SU-DHL-6 (cell line): ENCODE data around the gene TAS2R60.

Experiments
- H2AFZ ChIP-seq: fragments of 200-600 bp; sonication (generic); 2 replicates; pipeline ENCODE4 v1.6.1; 2014; ENCODE audit warnings: low read depth, mild to moderate bottlenecking, moderate library complexity, mixed read lengths, antibody characterized with exemption, low read length; ENCODE audit not compliant: severe bottlenecking
- H3F3A ChIP-seq: fragments of 200-600 bp; shearing (Covaris generic); 2 replicates; pipeline ENCODE4 v1.6.0; 2016; ENCODE audit warnings: antibody characterized with exemption, mild to moderate bottlenecking; ENCODE audit not compliant: insufficient read depth
- H3K27ac ChIP-seq: fragments of 200-600 bp; sonication (generic); 2 replicates; pipeline ENCODE4 v1.5.1; 2016; ENCODE audit warnings: low read depth, mild to moderate bottlenecking, low read length, moderate library complexity, mixed read lengths
- H3K27me3 ChIP-seq: fragments of 200-600 bp; sonication (generic), shearing (Covaris generic); 2 replicates; pipeline ENCODE4 v1.6.0; 2014; ENCODE audit warnings: mild to moderate bottlenecking, low read length
- H3K36me3 ChIP-seq: fragments of 200-600 bp; sonication (generic); 2 replicates; pipeline ENCODE4 v1.6.1; 2014; ENCODE audit warnings: mild to moderate bottlenecking, low read length, mixed read lengths
- H3K4me2 ChIP-seq: fragments of 300-600, 200-600 bp; shearing (Covaris generic), sonication (generic); 2 replicates; pipeline ENCODE4 v1.6.0; 2014; ENCODE audit warnings: low read length, low read depth, mild to moderate bottlenecking; ENCODE audit not compliant: poor library complexity, severe bottlenecking
- H3K4me3 ChIP-seq: fragments of 200-600 bp; sonication (generic); 2 replicates; pipeline ENCODE4 v1.5.1; 2014; ENCODE audit warnings: antibody characterized with exemption, low read length, mild to moderate bottlenecking, mixed read lengths; ENCODE audit not compliant: insufficient read depth, poor library complexity, severe bottlenecking
- H3K79me2 ChIP-seq: fragments of 200-600 bp; sonication (generic); 2 replicates; pipeline ENCODE4 v1.6.1; 2014; ENCODE audit warnings: mild to moderate bottlenecking, low read length, moderate library complexity; ENCODE audit not compliant: insufficient read depth
- H3K9ac ChIP-seq: fragments of 200-600 bp; sonication (generic); 2 replicates; pipeline ENCODE4 v1.7.0; 2014; ENCODE audit warnings: mild to moderate bottlenecking, low read length
- H3K9me2 ChIP-seq: fragments of 200-600 bp; sonication (generic); replicated peaks from 2 replicates; pipeline ENCODE4 v1.6.1; 2014; ENCODE audit warnings: low read length; ENCODE audit not compliant: insufficient read depth
- H3K9me3 ChIP-seq: fragments of 200-600 bp; sonication (generic); 2 replicates; pipeline ENCODE4 v1.6.1; 2014; ENCODE audit warnings: low read length, mixed read lengths; ENCODE audit not compliant: insufficient read depth
- H4K20me1 ChIP-seq: fragments of 200-600 bp; sonication (generic); 2 replicates; pipeline ENCODE4 v1.6.1; 2014; ENCODE audit warnings: low read depth, mild to moderate bottlenecking, antibody characterized with exemption, low read length, moderate library complexity, mixed read lengths
- EZH2phosphoT487 ChIP-seq: fragments of 200-600 bp; sonication (generic), shearing (Covaris generic); conservative IDR thresholded peaks from 2 replicates; pipeline ENCODE4 v1.6.1; 2018; ENCODE audit warnings: mild to moderate bottlenecking, antibody characterized with exemption, low read length, moderate library complexity, mixed read lengths
- TF ChIP-seq, protein P1 (sequence below): fragments of 200-600 bp; sonication (generic); IDR thresholded peaks from one replicate; pipeline ENCODE4 v1.5.1; 2017; ENCODE audit warnings: antibody characterized with exemption, mild to moderate bottlenecking, low read length, moderate library complexity; ENCODE audit not compliant: insufficient read depth, poor library complexity, severe bottlenecking

The TAS2R60 gene

GRCh38 chr7:143439866-143440265 lies 3.4 kb upstream of the TAS2R60 start:
- Histone ChIP-seq H2AFZ (no peak overlapping the region), H3K27me3 (no peaks in the 10 kb centered on the region), H3K27ac (no peak overlapping the region), H4K20me1 (no peaks in the 10 kb centered on the region), H3K79me2 (no peaks in the 10 kb centered on the region), H3F3A (no peaks in the 10 kb centered on the region), H3K9me2 (no peaks in the 10 kb centered on the region), H3K9me3 (no peaks in the 10 kb centered on the region), H3K4me2 (no peak overlapping the region), H3K4me3 (no peak overlapping the region), H3K36me3 (no peaks in the 10 kb centered on the region), H3K9ac (no peak overlapping the region)
- TF ChIP-seq, protein P1, sequence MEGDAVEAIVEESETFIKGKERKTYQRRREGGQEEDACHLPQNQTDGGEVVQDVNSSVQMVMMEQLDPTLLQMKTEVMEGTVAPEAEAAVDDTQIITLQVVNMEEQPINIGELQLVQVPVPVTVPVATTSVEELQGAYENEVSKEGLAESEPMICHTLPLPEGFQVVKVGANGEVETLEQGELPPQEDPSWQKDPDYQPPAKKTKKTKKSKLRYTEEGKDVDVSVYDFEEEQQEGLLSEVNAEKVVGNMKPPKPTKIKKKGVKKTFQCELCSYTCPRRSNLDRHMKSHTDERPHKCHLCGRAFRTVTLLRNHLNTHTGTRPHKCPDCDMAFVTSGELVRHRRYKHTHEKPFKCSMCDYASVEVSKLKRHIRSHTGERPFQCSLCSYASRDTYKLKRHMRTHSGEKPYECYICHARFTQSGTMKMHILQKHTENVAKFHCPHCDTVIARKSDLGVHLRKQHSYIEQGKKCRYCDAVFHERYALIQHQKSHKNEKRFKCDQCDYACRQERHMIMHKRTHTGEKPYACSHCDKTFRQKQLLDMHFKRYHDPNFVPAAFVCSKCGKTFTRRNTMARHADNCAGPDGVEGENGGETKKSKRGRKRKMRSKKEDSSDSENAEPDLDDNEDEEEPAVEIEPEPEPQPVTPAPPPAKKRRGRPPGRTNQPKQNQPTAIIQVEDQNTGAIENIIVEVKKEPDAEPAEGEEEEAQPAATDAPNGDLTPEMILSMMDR = no peak
- no peak for TF ChIP-seq EZH2phosphoT487

DNA sequence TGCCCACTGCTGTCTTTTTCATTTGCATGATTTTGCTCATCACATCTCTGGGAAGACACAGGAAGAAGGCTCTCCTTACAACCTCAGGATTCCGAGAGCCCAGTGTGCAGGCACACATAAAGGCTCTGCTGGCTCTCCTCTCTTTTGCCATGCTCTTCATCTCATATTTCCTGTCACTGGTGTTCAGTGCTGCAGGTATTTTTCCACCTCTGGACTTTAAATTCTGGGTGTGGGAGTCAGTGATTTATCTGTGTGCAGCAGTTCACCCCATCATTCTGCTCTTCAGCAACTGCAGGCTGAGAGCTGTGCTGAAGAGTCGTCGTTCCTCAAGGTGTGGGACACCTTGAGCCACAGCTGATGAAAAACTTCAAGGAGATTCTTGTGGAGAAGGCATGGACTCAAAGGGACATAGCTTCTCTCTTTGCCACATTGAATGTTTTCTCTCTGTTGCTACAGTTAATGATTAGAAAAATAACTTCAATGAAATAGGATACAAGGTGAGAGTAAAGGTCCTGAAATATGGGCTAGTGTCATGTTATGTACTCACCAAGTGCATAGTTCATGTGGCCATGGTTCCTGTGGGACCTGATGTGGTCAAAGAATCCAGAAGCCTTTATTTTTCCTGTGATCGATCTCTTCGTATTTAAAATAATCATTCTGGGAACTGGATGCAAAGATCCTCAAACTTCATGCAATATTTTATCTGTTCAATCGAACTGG lies 970 bp downstream of the TAS2R60 start:
- Histone ChIP-seq H3K4me2 (no peak overlapping the region), H3K27ac (no peak overlapping the region), H3K4me3 (no peak overlapping the region), H3F3A (no peaks in the 10 kb centered on the region), H4K20me1 (no peaks in the 10 kb centered on the region), H3K79me2 (no peaks in the 10 kb centered on the region), H3K27me3 (no peaks in the 10 kb centered on the region), H3K9me3 (no peaks in the 10 kb centered on the region), H3K36me3 (no peaks in the 10 kb centered on the region), H3K9me2 (no peaks in the 10 kb centered on the region), H3K9ac (no peak overlapping the region), H2AFZ (no peak overlapping the region)
- no peak for TF ChIP-seq EZH2phosphoT487
- TF ChIP-seq, protein P1 = no peak

GRCh38 chr7:143444785-143445184 lies 1.5 kb downstream of the TAS2R60 start:
- Histone ChIP-seq H3K9me3 (no peaks in the 10 kb centered on the region), H4K20me1 (no peaks in the 10 kb centered on the region), H2AFZ (no peak overlapping the region), H3K36me3 (no peaks in the 10 kb centered on the region), H3K27me3 (no peaks in the 10 kb centered on the region), H3K4me3 (no peak overlapping the region), H3F3A (no peaks in the 10 kb centered on the region), H3K9ac (no peak overlapping the region), H3K79me2 (no peaks in the 10 kb centered on the region), H3K4me2 (no peak overlapping the region), H3K9me2 (no peaks in the 10 kb centered on the region), H3K27ac (no peak overlapping the region)
- TF ChIP-seq, protein P1 = no peak
- no peak for TF ChIP-seq EZH2phosphoT487
